Large intestine (tissue), 3 donors: Measurements from ENCODE around the gene HSPA9. TPM values are rescaled to one million over a fixed set of nuclear protein-coding genes. Genes with fewer than 3 reads are reported as not detected.

Experiments
- DNase-seq, 2 donors: peaks; one replicate each; pipeline versions ENCODE4 v3.0.0 to v3.0.0-alpha.2; 2013
- H3K27ac ChIP-seq: one replicate; pipeline ENCODE4 v1.5.1; 2013; ENCODE audit warnings: low read length
- H3K27me3 ChIP-seq: 2 replicates; pipeline ENCODE4 v1.6.1; 2013; ENCODE audit warnings: low read length; ENCODE audit not compliant: control insufficient read depth, insufficient read depth
- H3K36me3 ChIP-seq: 2 replicates; pipeline ENCODE4 v1.6.1; 2013; ENCODE audit warnings: low read length; ENCODE audit not compliant: control insufficient read depth, insufficient read depth
- H3K4me1 ChIP-seq: one replicate; pipeline ENCODE4 v1.6.1; 2013; ENCODE audit warnings: low read length; ENCODE audit not compliant: control insufficient read depth, insufficient read depth
- H3K4me3 ChIP-seq: one replicate; pipeline ENCODE4 v1.5.1; 2013; ENCODE audit warnings: low read length
- H3K9me3 ChIP-seq: one replicate; pipeline ENCODE4 v1.6.1; 2013; ENCODE audit warnings: mild to moderate bottlenecking, low read depth, low read length, moderate library complexity; ENCODE audit not compliant: control insufficient read depth
- WGBS: methylation state at CpG from one replicate; pipeline ENCODE4 v1.1.5; 2013; ENCODE audit warnings: low lambda C conversion rate; ENCODE audit not compliant: insufficient coverage; 5-methylcytosine and 5-hydroxymethylcytosine counted together
- polyA plus RNA-seq: library from polyadenylated mRNA; unstranded; fragments of 120-200 nt; gene quantifications from one replicate; pipeline ENCODE4 v1.2.1, GENCODE V29; 2013

HSPA9 gene
- polyA plus RNA-seq, 1 donor = 190 TPM

DNA sequence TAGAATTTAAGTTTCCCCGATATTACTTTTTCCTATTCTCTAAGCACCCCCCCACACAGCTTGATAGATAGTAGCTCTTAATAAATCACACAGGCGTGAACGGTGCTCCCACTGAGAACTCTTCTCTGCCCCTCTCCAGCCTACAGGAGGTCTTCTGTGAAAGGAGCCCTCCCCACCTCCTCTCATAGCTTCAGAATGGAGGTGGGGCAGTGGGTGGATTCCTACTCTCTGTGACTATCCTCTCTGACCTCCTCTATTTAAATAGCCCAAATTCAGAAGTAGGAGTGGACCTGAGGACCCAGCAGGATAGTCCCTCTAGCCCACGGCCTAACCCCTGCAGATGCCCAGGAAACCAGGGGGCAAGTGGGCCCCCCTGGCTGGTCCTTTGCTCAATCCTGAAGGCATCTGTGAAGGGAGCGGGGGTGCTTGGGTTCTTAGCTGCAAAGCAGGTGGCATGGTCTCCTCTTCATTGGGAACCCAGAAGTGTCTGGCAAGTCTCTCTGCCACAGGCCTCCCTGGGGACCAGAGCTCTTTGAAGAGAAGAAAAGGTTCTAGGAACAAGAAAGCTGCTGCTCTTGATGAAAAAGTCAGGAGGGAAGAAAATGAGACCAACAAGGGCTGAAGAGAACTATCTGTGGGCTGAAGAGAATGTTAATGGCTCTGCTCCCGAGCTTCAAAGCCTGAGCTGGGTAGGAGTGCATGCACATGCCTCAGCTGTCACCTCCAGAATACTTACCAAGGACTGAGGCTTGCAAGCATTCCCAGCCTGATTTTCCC lies 21.1 kb upstream of the HSPA9 start:
- DNase-seq = no peak
- no peaks in the 10 kb centered on the region for H3K9me3 ChIP-seq
- WGBS = no CpG with 5 or more reads among the region's 6 CpGs

GRCh38 chr5:138595180-138595795 lies 20.1 kb upstream of the HSPA9 start:
- Histone ChIP-seq H3K27me3 (no peaks in the 10 kb centered on the region), H3K36me3 (no peaks in the 10 kb centered on the region), H3K9me3 (no peaks in the 10 kb centered on the region), H3K27ac (no peak overlapping the region), H3K4me1 (no peaks in the 10 kb centered on the region), H3K4me3 (no peak overlapping the region)
- no peak for DNase-seq
- WGBS = 100% methylated on average over 1 of the region's 4 CpGs

More for the DNA sequence above, 21.1 kb upstream of the HSPA9 start:
- Histone ChIP-seq H3K4me1 (no peaks in the 10 kb centered on the region), H3K27me3 (no peaks in the 10 kb centered on the region), H3K4me3 (no peak overlapping the region), H3K27ac (no peak overlapping the region), H3K36me3 (no peaks in the 10 kb centered on the region)

GRCh38 chr5:138594305-138595058 lies 19.3 kb upstream of the HSPA9 start:
- H3K9me3 ChIP-seq = no peaks in the 10 kb centered on the region
- no peak for DNase-seq
- no CpG with 5 or more reads among the region's 4 CpGs for WGBS

DNA sequence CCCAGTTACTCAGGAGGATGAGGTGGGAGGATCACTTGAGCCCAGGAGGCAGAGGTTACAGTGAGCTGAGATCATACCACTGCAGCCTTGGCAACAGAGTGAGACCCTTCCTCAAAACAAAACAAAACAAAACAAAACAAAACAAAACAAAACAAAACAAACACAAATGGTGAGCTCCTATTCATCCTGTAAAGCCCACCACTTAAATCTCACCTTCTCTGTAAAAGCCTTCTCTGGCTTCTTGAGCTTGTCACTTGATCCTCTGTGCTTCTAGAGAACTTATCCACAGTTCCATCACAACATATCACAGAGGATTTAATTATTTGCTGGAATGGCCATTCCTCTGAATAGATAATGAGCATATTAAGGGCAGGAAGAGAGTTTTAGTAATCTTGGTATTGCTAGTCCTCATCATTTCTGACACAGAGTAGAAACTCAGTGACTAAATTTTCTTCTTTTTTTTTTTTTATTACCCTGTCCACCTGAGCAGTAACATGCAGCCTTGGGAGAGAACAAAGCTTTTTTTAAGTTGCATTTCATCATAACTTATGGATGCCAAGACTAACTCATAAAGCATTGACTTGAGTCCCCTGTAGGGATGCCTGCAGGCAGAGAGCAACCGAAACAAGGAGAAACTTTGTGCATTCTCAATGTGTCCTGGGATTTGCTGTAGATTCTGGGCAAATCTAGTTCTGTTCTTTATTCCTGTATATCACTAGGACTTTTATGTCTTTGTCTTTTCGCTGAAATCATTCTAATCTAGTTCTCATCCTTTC lies 13.0 kb upstream of the HSPA9 start:
- Histone ChIP-seq H3K27ac (no peak overlapping the region), H3K36me3 (no peaks in the 10 kb centered on the region), H3K4me3 (no peak overlapping the region), H3K9me3 (no peaks in the 10 kb centered on the region), H3K27me3 (no peaks in the 10 kb centered on the region), H3K4me1 (no peaks in the 10 kb centered on the region)
- WGBS = 100% methylated on average over 1 of the region's 2 CpGs
- no peak for DNase-seq

More at GRCh38 chr5:138594305-138595058, 19.3 kb upstream of the HSPA9 start:
- Histone ChIP-seq H3K36me3 (no peaks in the 10 kb centered on the region), H3K27me3 (no peaks in the 10 kb centered on the region), H3K4me3 (no peak overlapping the region), H3K4me1 (no peaks in the 10 kb centered on the region), H3K27ac (no peak overlapping the region)

- no peak overlapping the region for H3K27ac ChIP-seq
- H3K4me3 ChIP-seq = no peak overlapping the region
- no peaks in the 10 kb centered on the region for H3K36me3 ChIP-seq
- no peaks in the 10 kb centered on the region for H3K4me1 ChIP-seq
- H3K27me3 ChIP-seq = no peaks in the 10 kb centered on the region
- no peaks in the 10 kb centered on the region for H3K9me3 ChIP-seq
- no peak for DNase-seq
Observed at GRCh38 chr5:138585157-138585556, 10.0 kb upstream of the HSPA9 start.

GRCh38 chr5:138583984-138584637 lies 8.9 kb upstream of the HSPA9 start:
- no peaks in the 10 kb centered on the region for H3K36me3 ChIP-seq

GRCh38 chr5:138582959-138583358 lies 7.8 kb upstream of the HSPA9 start:
- DNase-seq = no peak
- H3K27me3 ChIP-seq = no peaks in the 10 kb centered on the region
- H3K36me3 ChIP-seq = no peaks in the 10 kb centered on the region
- WGBS = 100% methylated on average over 2 of the region's 3 CpGs
- no peaks in the 10 kb centered on the region for H3K4me1 ChIP-seq
- no peak overlapping the region for H3K27ac ChIP-seq
- no peaks in the 10 kb centered on the region for H3K9me3 ChIP-seq
- H3K4me3 ChIP-seq = no peak overlapping the region

More at GRCh38 chr5:138583984-138584637, 8.9 kb upstream of the HSPA9 start:
- peak in 1 of 2 donors; percentile 35 for DNase-seq
- H3K27me3 ChIP-seq = no peaks in the 10 kb centered on the region
- WGBS = 17% methylated on average over 1 of the region's 8 CpGs
- no peak overlapping the region for H3K4me3 ChIP-seq
- H3K27ac ChIP-seq = no peak overlapping the region
- no peaks in the 10 kb centered on the region for H3K9me3 ChIP-seq
- H3K4me1 ChIP-seq = no peaks in the 10 kb centered on the region

DNA sequence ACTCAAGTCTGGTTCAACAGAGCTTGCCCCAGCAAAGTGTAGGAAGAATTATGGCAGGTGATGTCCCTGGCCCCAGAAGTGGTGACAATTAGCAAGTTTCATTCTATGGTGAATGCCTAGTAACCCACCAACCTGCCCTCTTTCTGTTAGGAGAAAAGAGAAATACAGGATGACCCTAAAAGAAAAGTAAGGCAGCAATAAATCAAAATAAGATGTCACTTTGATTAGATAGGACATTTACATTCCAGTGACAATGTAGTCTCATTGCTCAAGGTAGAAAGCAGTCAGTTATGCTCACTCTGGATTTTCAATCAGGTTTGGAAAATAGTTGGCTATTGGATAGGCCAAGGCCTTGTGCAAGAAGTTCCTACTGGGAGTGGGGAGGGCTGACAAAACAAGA lies 5.6 kb upstream of the HSPA9 start:
- H3K9me3 ChIP-seq = peaks cover 8% of the 10 kb centered on the region
- DNase-seq = no peak
- no peak overlapping the region for H3K4me3 ChIP-seq
- H3K27ac ChIP-seq = no peak overlapping the region
- H3K36me3 ChIP-seq = no peaks in the 10 kb centered on the region
- no peaks in the 10 kb centered on the region for H3K27me3 ChIP-seq
- peaks cover 5% of the 10 kb centered on the region for H3K4me1 ChIP-seq

DNA sequence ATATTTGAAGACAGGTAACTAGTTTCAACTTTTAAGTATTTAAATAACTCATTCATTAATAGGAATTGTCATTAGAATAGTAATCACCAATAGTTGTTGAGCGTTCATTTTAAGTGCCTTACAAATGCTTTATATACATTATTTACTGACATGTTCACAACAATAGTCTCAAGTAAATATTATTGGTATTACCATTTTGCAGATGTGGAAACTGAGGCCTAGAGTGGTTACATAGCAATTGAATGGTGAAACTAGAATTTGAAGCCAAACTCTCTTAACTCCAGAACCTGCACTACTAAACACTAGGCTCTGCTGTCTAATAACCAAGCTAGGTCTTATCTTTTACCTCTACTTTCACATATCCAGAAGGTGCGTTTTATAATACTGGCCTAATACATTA lies 4.8 kb upstream of the HSPA9 start:
- DNase-seq = no peak
- Histone ChIP-seq H3K36me3 (no peaks in the 10 kb centered on the region), H3K27me3 (no peaks in the 10 kb centered on the region), H3K4me1 (peaks cover 6% of the 10 kb centered on the region), H3K9me3 (peaks cover 9% of the 10 kb centered on the region), H3K27ac (no peak overlapping the region), H3K4me3 (no peak overlapping the region)
- 100% methylated on average over 1 of the region's 2 CpGs for WGBS

DNA sequence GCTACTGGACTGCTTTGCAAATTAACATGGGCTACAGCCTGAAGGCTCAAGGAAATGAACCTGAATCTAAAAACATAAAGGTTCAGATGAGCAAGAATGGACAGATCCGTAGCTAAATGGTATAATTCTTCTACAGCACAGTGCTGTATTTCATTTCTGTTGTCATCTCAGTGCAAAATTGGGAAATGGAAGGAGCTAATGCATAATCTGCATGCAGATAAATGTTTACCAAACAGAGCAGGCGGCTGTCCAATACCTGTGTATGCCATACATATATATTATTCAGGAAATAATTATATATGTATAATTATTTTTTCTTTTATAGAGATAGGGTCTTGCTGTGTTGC lies 4.3 kb upstream of the HSPA9 start:
- H3K4me1 ChIP-seq = peaks cover 6% of the 10 kb centered on the region
- peaks cover 9% of the 10 kb centered on the region for H3K9me3 ChIP-seq
- no peak overlapping the region for H3K27ac ChIP-seq
- H3K27me3 ChIP-seq = no peaks in the 10 kb centered on the region
- no peak overlapping the region for H3K4me3 ChIP-seq
- no peaks in the 10 kb centered on the region for H3K36me3 ChIP-seq
- WGBS = 29% methylated on average over 1 of the region's 2 CpGs
- no peak for DNase-seq
